ENCODE results near the gene RNF13.

The RNF13 gene

GRCh38 chr3:149998946-149999345, 185.9 kb downstream of the RNF13 start:
- TF ChIP-seq TAF1 (IDR thresholded peaks at IDR 0.05; ENCODE audit: low read depth) = no peak
- no peak for TF ChIP-seq CEBPB (IDR thresholded peaks at IDR 0.05)
- TF ChIP-seq REST (IDR thresholded peaks at IDR 0.05; ENCODE audit: low read depth) = no peak
- no peak for TF ChIP-seq EP300 (IDR thresholded peaks at IDR 0.05; ENCODE audit: borderline replicate concordance)
- no peak for TF ChIP-seq MAX (IDR thresholded peaks at IDR 0.05)
- TF ChIP-seq NFIC (IDR thresholded peaks at IDR 0.05) = no peak
- TF ChIP-seq EGR1 (IDR thresholded peaks at IDR 0.05) = no peak
- no peak for TF ChIP-seq CREB1 (IDR thresholded peaks at IDR 0.05; ENCODE audit: low read depth)
- TF ChIP-seq TEAD4 (IDR thresholded peaks at IDR 0.05) = no peak
- no peak for TF ChIP-seq TCF12 (IDR thresholded peaks at IDR 0.05; ENCODE audit: low read depth)
- TF ChIP-seq YY1 (IDR thresholded peaks at IDR 0.05; ENCODE audit: low read depth) = no peak
- TF ChIP-seq ZBTB7A (IDR thresholded peaks at IDR 0.05; ENCODE audit: low read depth) = no peak
- TF ChIP-seq USF1 (IDR thresholded peaks at IDR 0.05) = no peak
- TF ChIP-seq FOXM1 (IDR thresholded peaks at IDR 0.05; ENCODE audit: borderline replicate concordance, low read depth) = no peak
- no peak for TF ChIP-seq RAD21 (IDR thresholded peaks at IDR 0.05; ENCODE audit: low read depth)

- TF ChIP-seq FOXM1 (IDR thresholded peaks at IDR 0.05; ENCODE audit: borderline replicate concordance, low read depth) (no peak), MAX (IDR thresholded peaks at IDR 0.05) (no peak), REST (IDR thresholded peaks at IDR 0.05; ENCODE audit: low read depth) (no peak), TAF1 (IDR thresholded peaks at IDR 0.05; ENCODE audit: low read depth) (no peak), TCF12 (IDR thresholded peaks at IDR 0.05; ENCODE audit: low read depth) (no peak), TEAD4 (IDR thresholded peaks at IDR 0.05) (no peak), ZBTB7A (IDR thresholded peaks at IDR 0.05; ENCODE audit: low read depth) (no peak), EGR1 (IDR thresholded peaks at IDR 0.05) (no peak), YY1 (IDR thresholded peaks at IDR 0.05; ENCODE audit: low read depth) (no peak), EP300 (IDR thresholded peaks at IDR 0.05; ENCODE audit: borderline replicate concordance) (no peak), USF1 (IDR thresholded peaks at IDR 0.05) (no peak), NFIC (IDR thresholded peaks at IDR 0.05) (no peak), CREB1 (IDR thresholded peaks at IDR 0.05; ENCODE audit: low read depth) (no peak), CEBPB (IDR thresholded peaks at IDR 0.05) (no peak), RAD21 (IDR thresholded peaks at IDR 0.05; ENCODE audit: low read depth) (no peak)
Observed at GRCh38 chr3:149999421-149999820, 186.4 kb downstream of the RNF13 start.

- TF ChIP-seq REST (IDR thresholded peaks at IDR 0.05; ENCODE audit: low read depth) (no peak), CEBPB (IDR thresholded peaks at IDR 0.05) (no peak)
Observed at GRCh38 chr3:150000641-150001040, 187.6 kb downstream of the RNF13 start.

- TF ChIP-seq CREB1 (IDR thresholded peaks at IDR 0.05; ENCODE audit: low read depth) (no peak), TEAD4 (IDR thresholded peaks at IDR 0.05) (no peak), FOXM1 (IDR thresholded peaks at IDR 0.05; ENCODE audit: borderline replicate concordance, low read depth) (no peak), EP300 (IDR thresholded peaks at IDR 0.05; ENCODE audit: borderline replicate concordance) (no peak), YY1 (IDR thresholded peaks at IDR 0.05; ENCODE audit: low read depth) (no peak), TCF12 (IDR thresholded peaks at IDR 0.05; ENCODE audit: low read depth) (no peak), CEBPB (IDR thresholded peaks at IDR 0.05) (no peak), NFIC (IDR thresholded peaks at IDR 0.05) (no peak), MAX (IDR thresholded peaks at IDR 0.05) (no peak), TAF1 (IDR thresholded peaks at IDR 0.05; ENCODE audit: low read depth) (no peak), REST (IDR thresholded peaks at IDR 0.05; ENCODE audit: low read depth) (no peak), RAD21 (IDR thresholded peaks at IDR 0.05; ENCODE audit: low read depth) (no peak), USF1 (IDR thresholded peaks at IDR 0.05) (no peak), ZBTB7A (IDR thresholded peaks at IDR 0.05; ENCODE audit: low read depth) (no peak), EGR1 (IDR thresholded peaks at IDR 0.05) (no peak)
Observed at GRCh38 chr3:150005243-150006112, 192.5 kb downstream of the RNF13 start.
